T-helper 1 cell (primary cell): ENCODE measurements around the gene TSGA10IP.

Source experiments
- DNase-seq, 5 donors: peaks; one replicate each; pipeline ENCODE4 v3.0.0-alpha.2; 2012 to 2020

The TSGA10IP gene

DNA sequence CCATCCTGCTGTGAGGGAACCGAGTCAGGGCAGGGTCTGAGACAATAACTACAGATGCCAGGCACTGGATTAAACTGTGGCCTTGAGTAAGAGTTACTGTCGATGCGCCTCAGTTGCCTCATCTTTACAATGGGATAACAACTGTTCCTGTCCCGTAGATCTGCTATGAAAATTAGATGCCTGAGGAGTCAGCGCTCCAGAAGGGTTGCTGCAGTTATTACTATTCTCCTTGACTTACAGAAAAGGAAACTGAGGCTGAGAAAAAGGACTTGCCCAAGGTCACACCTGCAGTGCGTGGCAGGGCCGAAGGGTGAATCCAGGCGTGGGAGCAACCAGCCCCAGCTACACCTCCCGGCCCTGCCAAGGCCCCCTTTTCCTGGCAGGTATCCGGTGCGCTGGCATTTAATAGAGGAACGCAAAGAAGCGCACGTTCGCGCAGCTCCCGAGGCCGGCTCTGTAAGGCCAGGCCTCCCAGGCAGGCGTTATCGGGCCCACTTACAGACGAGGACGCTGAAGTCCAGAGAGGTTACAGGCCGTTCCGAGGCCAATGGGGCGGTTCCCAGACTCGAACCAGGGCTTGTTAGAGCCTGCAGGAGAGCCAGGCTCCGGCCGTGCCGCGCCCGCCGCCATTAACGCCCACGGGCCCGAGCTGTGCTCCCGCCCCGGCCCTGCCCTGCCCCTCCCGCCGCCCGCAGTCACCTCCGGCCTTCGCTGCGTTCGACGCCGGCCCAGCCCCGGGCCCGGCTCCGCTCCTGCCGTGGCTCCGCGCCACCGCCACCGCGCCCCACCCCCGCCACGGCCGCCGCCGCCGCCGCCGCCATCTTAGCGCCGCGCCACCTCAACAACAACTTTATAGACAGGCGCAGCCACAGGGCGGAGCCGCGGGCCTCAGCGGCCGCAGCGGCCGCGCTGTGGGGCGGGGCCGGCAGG, 26.8 kb upstream of the TSGA10IP start, which contains the start of gene C11orf68:
TSS of gene C11orf68 (minus strand) at position 852 of the 930 bp plus-strand sequence. CDS start at position 821, 31 bp downstream.
- peak in 1 of 5 donors; percentile 46 for DNase-seq

DNA sequence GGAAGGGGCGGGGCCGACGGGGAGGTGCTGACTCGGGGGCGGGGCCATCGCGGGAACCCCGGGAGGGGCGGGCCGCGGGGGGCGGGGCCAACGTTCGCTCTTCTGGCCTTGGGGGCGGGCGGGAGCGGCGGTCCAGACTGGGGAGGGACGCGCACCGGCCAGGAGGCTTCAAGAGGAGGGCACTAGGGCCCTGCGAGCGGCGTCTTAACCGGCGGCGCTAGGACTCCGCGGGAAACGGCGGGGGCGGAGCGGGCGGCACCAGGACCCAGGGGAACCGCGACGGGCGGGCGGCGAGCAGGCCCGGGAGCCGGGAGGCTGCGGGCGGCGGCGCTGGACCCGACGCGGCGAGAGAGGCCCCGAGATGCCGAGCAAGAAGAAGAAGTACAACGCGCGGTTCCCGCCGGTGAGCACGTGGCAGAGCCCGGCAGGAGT, 26.1 kb upstream of the TSGA10IP start, which contains the start of gene DRAP1:
TSS of gene DRAP1 (plus strand) at position 286 of the 432 bp plus-strand sequence. CDS start at position 362, 76 bp downstream.
- DNase-seq = peak; percentile 98 to 100 (median 99)

DNA sequence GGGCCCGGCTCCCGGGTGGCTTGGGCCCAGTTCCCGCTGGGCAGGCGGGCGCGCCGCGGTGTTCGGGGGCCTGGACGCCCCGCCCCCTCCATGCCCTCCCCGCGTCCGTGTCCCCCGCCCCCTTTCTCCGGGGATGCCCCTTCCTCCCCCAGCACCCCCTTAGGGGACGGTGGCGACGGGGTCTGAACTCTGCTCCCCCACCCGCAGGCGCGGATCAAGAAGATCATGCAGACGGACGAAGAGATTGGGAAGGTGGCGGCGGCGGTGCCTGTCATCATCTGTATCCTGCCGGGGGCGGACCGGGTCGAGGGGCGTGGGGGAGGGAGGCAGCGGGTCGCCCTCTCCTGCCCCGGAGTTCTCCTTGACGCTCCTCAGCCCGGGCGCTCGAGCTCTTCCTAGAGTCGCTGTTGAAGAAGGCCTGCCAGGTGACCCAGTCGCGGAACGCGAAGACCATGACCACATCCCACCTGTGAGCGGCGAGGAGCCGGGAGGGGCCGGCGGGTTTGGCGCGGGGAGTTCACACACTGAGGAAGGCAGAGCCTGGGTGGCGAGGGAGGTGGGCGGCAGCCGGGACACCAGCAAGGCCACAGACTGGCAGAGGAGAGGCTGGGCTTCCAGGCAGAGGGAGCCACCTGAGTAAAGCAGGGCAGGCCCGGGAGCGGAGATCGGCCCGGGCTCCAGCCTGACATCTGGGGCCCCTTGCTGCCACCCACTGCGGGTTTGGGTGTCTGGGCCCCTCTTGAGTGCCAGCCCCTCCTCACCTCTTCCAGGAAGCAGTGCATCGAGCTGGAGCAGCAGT, 25.5 kb upstream of the TSGA10IP start:
- peak in 3 of 5 donors; percentile 48 to 54 (median 54) for DNase-seq

DNA sequence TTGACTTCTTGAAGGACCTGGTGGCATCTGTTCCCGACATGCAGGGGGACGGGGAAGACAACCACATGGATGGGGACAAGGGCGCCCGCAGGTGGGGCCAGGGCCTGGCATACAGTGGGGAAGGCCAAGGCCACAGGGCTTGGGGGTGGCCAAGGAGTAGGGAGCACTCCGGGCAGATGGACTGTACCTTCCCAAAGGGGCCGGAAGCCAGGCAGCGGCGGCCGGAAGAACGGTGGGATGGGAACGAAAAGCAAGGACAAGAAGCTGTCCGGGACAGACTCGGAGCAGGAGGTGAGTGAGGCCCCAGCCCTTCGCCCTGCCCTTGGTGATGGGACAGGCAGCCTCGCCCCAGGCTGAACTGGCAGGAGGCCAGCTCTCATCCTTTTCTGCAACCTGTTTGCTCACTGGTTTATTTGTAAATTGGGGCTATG, 24.9 kb upstream of the TSGA10IP start:
- no peak for DNase-seq

DNA sequence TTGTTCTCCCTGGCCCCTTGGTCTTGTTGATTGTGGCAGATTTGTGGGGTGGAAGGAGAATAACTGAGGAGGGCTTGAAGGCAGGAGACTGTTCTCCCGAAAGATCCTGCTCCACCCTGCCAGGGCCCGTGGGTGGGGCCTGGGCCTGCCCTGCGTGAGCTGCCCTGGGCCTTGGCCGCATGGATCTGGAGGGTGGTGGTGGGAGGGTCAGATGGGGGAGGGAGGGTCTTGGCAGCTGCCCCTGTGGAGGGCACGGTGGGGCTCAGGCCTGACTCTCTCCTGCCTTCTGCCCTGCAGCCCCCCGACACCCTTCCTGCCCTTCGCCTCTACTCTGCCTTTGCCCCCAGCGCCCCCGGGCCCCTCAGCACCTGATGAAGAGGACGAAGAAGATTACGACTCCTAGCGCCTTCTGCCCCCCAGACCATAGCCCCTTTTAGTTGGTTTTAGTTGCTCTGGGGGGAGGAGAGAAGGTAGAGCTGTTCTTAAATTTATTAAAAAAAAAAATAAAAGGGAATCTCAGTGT, 24.2 kb upstream of the TSGA10IP start:
- no peak for DNase-seq

DNA sequence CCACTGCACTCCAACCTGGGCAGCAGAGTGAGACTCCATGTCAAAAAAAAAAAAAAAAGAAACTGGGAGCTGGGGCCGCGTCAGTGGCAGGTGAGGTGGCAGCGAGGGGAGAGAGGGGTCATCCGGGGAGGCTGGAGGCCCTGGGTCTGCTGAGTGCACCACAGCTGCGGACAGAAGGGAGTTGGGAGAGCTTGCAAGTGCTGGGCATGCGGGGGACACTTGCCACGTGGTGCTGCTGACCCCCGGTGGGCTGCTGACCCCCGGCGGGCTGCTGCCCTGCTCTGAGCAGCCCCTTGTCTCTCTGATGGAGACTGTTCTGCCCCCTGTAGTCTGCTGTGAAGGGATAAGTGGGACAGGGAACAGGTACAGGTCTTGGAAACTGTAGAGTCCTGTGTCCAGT, 23.4 kb upstream of the TSGA10IP start:
- no peak for DNase-seq

DNA sequence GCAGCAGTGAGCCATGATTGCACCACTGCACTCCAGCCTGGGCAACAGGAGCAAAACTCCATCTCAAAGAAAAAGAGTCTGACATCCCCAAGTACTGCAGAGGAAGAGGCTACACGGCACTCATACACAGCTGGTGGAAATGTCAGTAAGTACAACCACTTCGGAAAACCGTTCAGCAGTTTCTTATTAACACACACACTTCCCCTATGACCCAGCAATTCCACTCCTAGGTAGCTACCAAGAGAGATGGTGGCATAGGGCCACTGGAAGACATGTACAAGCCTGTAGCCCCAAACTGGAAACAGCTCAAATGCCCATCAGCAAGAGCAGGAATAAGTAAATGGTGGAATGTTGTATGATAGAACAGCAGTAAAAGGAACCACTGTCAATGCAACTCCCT, 22.7 kb upstream of the TSGA10IP start:
- no peak for DNase-seq

DNA sequence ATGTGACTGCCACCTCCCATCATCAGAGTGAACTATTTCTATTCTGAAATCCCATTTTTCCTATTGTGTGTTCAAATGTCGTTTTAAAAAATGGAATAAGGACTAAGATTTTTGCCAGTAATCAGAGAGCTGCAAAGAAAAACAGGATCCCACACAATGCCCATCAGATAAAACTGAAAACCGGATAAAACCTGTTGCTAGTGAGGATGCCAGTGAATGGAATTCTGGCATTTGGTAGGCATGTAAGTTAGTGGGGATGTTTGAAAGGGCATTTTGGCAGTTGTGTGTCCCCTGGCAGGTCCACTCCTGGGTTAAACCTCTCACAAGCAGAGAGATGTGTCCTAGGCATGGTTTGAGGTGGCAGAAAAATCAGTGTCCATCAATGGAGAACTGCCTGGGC, 19.9 kb upstream of the TSGA10IP start:
- no peak for DNase-seq

DNA sequence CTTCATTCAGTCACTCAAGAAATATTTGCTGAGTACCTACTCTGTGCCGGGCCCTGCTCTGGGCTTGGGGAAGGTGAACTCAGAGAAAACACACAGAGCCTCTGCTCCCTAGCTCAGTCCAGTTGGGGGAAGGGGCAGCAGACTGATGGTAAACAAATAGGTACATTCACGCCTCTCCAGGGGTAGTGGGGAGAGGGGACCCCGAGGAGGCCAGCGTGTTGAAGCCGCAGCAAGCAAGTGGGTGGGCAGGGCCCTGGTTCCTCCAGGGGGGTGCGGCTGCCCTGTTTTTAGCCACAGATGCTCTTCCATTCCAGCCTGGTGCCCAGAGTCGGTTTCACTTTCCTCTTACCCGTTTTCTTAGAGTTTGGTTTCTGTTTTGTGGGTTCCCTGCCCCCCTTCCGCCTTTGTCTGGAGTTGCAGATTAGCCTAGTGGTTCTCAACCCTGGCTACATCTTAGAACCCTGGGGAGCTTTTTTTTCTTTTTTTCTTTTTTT, 17.3 kb upstream of the TSGA10IP start:
- DNase-seq = peak; percentile 55 to 87 (median 72)

DNA sequence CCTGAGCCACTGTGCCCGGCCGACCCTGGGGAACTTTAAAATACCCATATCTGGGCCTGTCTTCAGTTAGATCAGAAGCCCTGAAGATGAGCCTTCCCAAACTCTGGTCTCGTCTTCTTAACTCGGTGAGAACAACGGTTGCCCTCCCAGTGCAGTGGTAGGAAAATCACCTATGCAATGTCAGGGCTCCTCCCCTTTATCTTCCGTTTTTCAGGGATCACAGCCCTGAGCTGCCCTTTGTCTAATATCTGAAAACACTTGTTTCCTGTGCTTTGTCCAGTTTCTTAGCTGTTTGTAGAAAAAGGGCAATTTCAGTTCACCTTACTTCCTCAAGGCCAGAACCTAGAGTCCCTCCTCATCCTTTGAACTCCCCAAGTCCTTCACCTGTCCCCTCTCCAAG, 16.6 kb upstream of the TSGA10IP start:
- DNase-seq = no peak

DNA sequence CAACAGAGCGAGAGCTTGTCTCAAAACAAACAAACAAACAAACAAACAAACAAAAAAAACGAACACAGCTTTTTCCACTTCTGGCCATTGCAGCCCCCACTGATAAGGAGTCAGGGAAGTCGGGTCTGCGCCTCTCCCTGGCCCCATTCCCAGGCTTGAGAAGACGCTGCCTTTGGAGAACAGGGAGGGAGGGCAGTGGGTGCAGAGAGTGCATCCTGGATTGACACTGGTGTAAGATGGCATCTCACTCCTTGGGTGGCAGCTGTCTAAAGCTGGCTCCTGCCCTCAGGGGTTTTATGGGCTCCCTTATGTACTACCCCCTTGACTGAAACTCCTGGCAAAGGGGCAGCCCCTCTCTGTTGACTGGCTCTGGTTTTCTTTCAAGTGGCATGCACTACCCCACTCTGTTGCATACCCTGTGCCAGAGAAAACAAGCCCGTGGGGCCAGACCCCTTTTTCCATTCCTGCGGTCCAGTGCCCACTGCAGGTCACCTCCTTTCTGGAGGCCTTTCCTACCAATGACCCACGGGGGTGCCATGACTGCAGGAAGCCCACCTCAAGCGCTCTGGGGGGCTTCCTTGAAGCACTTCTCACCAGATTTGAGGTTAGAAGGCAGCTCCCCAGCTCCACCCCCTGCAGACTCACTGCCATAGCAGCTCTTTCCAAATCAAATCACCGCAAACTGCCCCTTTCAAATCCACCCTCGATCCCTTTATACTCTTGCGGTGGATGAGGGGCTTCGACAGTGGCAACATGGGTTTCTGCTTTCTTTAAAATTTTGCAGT, 13.3 kb upstream of the TSGA10IP start:
- DNase-seq = no peak

DNA sequence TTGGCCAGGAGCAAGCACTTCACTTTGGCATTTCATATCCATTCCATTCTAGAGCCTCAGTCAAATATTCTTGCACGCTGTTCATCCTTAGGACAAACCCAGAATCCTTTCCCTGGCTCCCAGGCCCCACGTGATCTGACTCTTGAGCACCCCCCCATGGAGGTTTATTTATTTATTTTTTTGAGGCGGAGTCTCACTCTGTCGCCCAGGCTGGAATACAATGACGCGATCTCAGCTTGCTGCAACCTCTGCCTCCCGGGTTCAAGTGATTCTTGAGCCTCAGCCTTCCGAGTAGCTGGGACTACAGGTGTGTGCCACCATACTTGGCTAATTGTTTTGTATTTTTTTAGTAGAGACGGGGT, 12.7 kb upstream of the TSGA10IP start:
- DNase-seq = no peak

DNA sequence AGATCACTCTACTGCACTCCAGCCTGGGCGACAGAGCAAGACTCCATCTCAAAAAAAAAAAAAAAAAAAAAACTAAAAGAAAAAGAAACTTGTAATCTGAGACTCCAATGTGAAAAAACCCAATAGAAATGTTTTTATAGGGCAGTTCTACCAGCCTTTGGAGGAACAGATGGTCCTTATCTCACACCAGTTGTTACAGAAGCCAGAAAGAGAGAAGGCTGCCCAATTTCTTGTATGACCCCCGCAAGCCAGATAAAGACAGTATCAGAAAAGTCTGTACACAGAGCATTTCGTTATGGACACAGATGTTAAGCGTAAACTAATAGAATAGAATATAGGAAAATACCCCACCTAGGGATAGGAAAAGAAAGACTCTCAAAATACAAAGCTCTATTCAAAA, 11.3 kb upstream of the TSGA10IP start:
- no peak for DNase-seq

DNA sequence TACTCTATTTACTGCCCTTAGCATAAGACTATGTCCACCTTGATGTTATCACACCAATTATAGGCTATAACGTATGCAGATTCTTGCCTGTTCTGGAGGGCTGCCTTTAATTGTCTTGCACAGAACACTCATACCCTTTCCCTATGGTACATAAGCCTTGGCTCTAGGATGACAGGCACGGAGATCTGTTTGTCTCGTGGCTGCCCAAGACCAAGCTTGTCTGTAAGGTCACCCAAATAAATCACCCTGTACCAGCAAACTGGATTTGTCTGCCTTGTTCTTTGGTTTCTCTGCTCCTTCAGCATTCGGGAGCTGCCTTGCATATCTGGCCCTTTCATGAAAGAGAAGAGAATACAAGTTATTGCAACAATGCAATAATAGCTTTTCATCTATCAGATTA, 7.5 kb upstream of the TSGA10IP start:
- DNase-seq = no peak

DNA sequence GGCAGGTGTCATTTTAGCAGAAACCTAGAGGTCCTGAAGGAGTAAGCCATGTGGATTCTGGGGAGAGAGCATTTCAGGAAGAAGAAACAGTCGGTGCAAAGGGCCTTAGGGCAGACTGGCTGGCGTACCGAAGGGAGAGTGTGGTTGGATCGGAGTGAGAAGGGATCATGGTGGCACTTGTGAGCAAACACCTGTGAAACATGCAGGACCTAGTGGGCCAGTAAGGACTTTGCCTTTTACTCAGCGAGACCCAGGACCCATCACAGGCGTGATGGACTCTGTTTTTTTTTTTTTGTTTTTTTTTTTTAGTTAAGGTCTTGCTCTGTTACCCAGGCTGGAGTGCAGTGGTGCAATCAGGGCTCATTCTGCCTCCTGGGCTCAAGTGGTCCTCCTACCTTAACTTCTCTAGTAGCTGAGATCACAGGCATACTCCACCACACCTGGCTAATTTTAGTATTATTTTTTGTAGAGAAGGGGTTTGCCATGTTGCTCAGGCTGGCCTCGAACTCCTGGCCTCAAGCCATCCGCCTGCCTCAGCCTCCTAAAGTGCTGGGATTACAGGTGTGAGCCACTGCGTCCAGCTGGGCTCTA, 3.5 kb upstream of the TSGA10IP start:
- no peak for DNase-seq

DNA sequence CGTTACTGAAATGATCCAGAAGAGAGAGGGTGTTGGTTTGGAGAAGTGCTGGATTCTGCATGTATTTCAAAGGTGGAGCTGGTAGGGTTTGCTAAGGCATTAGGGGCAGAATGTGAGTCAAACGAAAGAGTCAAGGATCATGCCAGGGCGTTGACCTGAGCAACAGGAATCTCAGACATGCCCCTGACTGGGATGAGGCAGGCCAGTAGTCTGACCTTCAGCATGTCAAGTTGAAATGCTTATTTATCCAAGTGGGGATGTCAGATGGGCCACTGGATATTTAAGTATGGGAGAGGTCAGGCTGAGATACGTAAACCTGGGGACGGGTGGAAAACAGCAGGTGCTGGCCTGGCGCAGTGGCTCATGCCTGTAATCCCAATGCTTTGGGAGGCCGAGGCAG, 2.7 kb upstream of the TSGA10IP start:
- DNase-seq = no peak

DNA sequence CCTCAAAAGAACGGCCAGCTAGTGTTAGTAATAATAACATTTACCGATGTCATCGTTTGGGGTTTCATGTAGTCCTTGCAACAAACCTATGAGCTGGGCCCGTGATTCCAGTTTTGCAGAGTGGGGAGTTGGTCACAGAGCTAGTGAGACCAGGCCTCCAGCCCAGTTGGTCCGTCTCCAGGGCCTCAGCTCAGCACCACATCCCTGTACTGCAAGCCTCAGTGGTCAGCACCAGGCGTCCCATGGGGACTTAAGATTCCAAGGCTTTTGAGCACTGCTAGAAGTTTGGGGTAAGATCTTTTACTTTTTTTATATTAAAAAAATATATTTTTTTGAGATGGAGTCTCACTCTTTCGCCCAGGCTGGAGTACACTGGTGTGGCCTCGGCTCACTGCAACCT, 1.1 kb upstream of the TSGA10IP start:
- DNase-seq = no peak

DNA sequence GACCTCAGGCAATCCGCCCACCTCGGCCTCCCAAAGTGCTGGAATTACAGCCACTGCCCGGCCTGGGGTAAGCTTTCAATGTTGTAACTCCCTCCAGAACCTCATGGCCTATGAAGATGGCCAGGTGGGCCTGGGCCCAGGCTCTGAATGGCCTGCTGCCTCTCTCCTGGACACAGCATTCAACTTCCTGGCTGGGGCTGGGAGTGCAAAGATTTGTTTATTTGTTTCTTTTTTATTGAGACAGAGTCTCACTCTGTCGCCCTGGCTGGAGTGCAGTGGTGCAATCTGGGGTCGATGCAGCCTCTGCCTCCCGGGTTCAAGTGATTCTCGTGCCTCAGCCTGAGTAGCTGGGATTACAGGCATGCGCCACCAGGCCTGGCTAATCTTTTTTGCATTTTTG, 513 bp upstream of the TSGA10IP start:
- no peak for DNase-seq

DNA sequence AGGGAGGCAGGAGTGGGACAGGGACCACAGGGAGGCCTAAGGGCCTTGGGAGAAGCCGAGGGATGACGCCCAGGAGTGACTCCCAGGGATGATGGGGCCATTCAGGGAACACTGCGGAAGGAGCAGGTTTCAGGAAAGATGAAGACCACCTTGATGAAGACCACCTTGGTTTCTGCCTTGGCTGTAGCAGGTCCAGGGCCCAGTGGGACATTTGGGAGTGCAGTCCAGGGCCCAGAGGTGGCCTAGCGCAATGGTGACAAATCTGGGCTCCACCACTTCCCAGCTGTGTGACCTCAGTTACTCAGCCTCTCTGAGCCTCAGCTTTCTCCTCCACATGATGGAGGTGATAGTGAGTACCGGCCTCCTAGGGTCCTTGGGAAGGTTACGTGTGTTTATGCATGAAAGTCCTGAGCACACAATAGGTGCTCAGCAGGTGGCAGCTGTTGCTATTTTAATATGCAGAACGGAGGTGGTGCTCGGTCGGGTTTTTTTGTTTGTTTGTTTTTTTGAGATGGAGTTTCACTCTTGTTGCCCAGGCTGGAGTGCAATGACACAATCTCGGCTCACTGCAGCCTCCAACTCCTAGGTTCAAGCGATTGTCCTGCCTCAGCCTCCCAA, 770 bp downstream of the TSGA10IP start:
- no peak for DNase-seq

DNA sequence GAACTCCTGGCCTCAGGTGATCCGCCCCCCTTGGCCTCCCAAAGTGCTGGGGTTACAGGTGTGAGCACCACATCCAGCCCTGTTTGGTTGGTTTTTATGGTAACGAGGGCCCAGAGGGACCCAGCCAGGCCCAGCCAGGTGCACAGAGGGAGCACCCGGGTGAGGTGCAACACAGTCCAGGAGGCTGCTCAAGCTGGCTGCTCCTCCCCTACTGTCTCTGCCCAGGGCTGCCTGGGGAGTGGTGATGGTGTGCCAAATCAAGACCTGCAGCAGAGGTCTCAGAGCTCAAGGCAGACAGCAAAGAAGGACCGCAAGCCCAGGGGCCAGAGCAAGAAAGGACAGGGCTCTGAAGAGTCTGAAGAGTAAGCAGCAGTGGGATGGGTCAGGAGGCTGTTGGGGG, 1.4 kb downstream of the TSGA10IP start:
- DNase-seq = no peak

DNA sequence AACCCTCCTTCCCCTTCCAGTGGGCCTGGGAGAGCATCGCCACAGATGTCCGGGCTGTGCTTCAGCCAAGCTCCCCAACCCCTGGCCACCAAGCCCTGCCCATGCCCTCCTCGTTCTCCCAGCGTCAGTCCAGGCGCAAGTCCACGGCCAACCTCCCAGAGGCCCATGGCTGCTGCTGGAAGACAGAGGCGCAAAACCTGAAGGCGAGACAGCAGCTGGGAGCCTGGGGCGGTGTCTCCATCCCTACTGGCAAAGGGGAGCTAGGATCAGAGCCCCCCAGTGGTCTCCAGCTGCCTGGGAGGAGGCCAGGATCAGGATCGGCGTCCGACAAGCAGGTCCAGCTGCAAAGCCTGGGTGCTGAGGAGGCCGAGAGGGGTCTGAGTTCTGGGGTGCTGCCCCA, 1.9 kb downstream of the TSGA10IP start:
- no peak for DNase-seq
